Suprapubic skin (tissue), 4 donors: ENCODE measurements around the gene PTPRN2.
"Not testable (repeated sequence)": the region's sequence is repeated elsewhere in the genome, so short reads cannot be mapped to it uniquely, and the experiment has no call there.

ENCODE experiments used
- CTCF ChIP-seq, 2 donors: fragments of 200-600 bp in 1 of 2; fragments of 450-650 bp in 1 of 2; sonication (generic) in 1 of 2; IDR thresholded peaks; one replicate each; pipeline ENCODE4 v1.5.1; 2016 to 2019; ENCODE audit warnings: antibody characterized with exemption in 2 of 2, mild to moderate bottlenecking in 1 of 2, moderate library complexity in 1 of 2
- EP300 ChIP-seq: sonication (generic); formaldehyde crosslinking; IDR thresholded peaks from one replicate; pipeline ENCODE4 v1.6.1; 2017; ENCODE audit warnings: antibody characterized with exemption
- POLR2A ChIP-seq, 2 donors: fragments of 450-650 bp; IDR thresholded peaks; one replicate each; pipeline ENCODE4 v1.6.1; 2017; ENCODE audit warnings: antibody characterized with exemption in 2 of 2, mild to moderate bottlenecking in 2 of 2, moderate library complexity in 2 of 2
- POLR2AphosphoS5 ChIP-seq, 3 donors: sonication (generic); formaldehyde crosslinking; IDR thresholded peaks; one replicate each; pipeline ENCODE4 v1.6.1; 2017; ENCODE audit warnings: antibody characterized with exemption in 3 of 3

- not testable (repeated sequence) for TF ChIP-seq CTCF (IDR thresholded peaks at IDR 0.05); POLR2AphosphoS5 (IDR thresholded peaks at IDR 0.05); POLR2A (IDR thresholded peaks at IDR 0.05); EP300
Measured at GRCh38 chr7:157500989-157501540, 1086.6 kb downstream of the PTPRN2 start.
